ENCODE measurements around the gene FSTL4. TPM values are rescaled to one million over a fixed set of nuclear protein-coding genes. Genes with fewer than 3 reads are reported as not detected.
A peak's percentile ranks its signal among the peaks of the same experiment; 100 is the strongest.

FSTL4 gene
- total RNA-seq, 2 donors from 2014 or later: 0.32 to 0.89 TPM

GRCh38 chr5:133286483-133286882 is 325.9 kb downstream of the FSTL4 start:
- no peaks in the 10 kb centered on the region for H3K36me3 ChIP-seq
- no peak overlapping the region for H3K9ac ChIP-seq (ENCODE audit: low read depth in 2 of 2, low read length in 2 of 2)
- no peak overlapping the region for H3K4me3 ChIP-seq
- no peaks in the 10 kb centered on the region for H3K27me3 ChIP-seq
- H3K9me3 ChIP-seq: no peaks in the 10 kb centered on the region
- H3K27ac ChIP-seq: no peak overlapping the region
- H3K4me1 ChIP-seq: no peaks in the 10 kb centered on the region
- intact Hi-C loops (cut with DNase I): no loop called here
- no peak for DNase-seq
- TF ChIP-seq CTCF (IDR thresholded peaks at IDR 0.05): no peak

- no peak overlapping the region for H3K4me3 ChIP-seq
- H3K27me3 ChIP-seq: no peaks in the 10 kb centered on the region
- no peaks in the 10 kb centered on the region for H3K9me3 ChIP-seq
- intact Hi-C loops (cut with DNase I): no loop called here
- peak; percentile 29 for DNase-seq
- H3K27ac ChIP-seq: no peak overlapping the region
- H3K36me3 ChIP-seq: no peaks in the 10 kb centered on the region
- no peak for TF ChIP-seq CTCF (IDR thresholded peaks at IDR 0.05)
- H3K4me1 ChIP-seq: no peaks in the 10 kb centered on the region
- H3K9ac ChIP-seq (ENCODE audit: low read depth in 2 of 2, low read length in 2 of 2): no peak overlapping the region
These were observed 326.7 kb downstream of the FSTL4 start for GRCh38 chr5:133285583-133286021.

GRCh38 chr5:133284306-133284705 is 328.0 kb downstream of the FSTL4 start:
- Histone ChIP-seq H3K4me3 (no peak overlapping the region), H3K4me1 (no peaks in the 10 kb centered on the region), H3K9ac (ENCODE audit: low read depth in 2 of 2, low read length in 2 of 2) (no peak overlapping the region), H3K27me3 (no peaks in the 10 kb centered on the region), H3K9me3 (no peaks in the 10 kb centered on the region), H3K36me3 (no peaks in the 10 kb centered on the region), H3K27ac (no peak overlapping the region)
- DNase-seq: no peak
- intact Hi-C loops (cut with DNase I): no loop called here
- no peak for TF ChIP-seq CTCF (IDR thresholded peaks at IDR 0.05)

- Histone ChIP-seq H3K27me3 (no peaks in the 10 kb centered on the region), H3K4me1 (no peaks in the 10 kb centered on the region), H3K9me3 (no peaks in the 10 kb centered on the region), H3K36me3 (no peaks in the 10 kb centered on the region), H3K4me3 (no peak overlapping the region), H3K27ac (no peak overlapping the region), H3K9ac (ENCODE audit: low read depth in 2 of 2, low read length in 2 of 2) (no peak overlapping the region)
- intact Hi-C loops (cut with DNase I): no loop called here
- TF ChIP-seq CTCF (IDR thresholded peaks at IDR 0.05): no peak
- no peak for DNase-seq
These were observed 334.0 kb downstream of the FSTL4 start for GRCh38 chr5:133278317-133278716.

- Histone ChIP-seq H3K36me3 (no peaks in the 10 kb centered on the region), H3K4me1 (no peaks in the 10 kb centered on the region), H3K9me3 (no peaks in the 10 kb centered on the region), H3K27me3 (no peaks in the 10 kb centered on the region), H3K4me3 (no peak overlapping the region), H3K27ac (no peak overlapping the region), H3K9ac (ENCODE audit: low read depth in 2 of 2, low read length in 2 of 2) (no peak overlapping the region)
- DNase-seq: no peak
- no peak for TF ChIP-seq CTCF (IDR thresholded peaks at IDR 0.05)
- intact Hi-C loops (cut with DNase I): no loop called here
These were observed 334.6 kb downstream of the FSTL4 start for GRCh38 chr5:133277744-133278143.

GRCh38 chr5:133276171-133276570 is 336.2 kb downstream of the FSTL4 start:
- no peak for TF ChIP-seq CTCF (IDR thresholded peaks at IDR 0.05)
- H3K9me3 ChIP-seq: no peaks in the 10 kb centered on the region
- no peaks in the 10 kb centered on the region for H3K4me1 ChIP-seq
- no peak overlapping the region for H3K9ac ChIP-seq (ENCODE audit: low read depth in 2 of 2, low read length in 2 of 2)
- no peak overlapping the region for H3K4me3 ChIP-seq
- no peaks in the 10 kb centered on the region for H3K36me3 ChIP-seq
- no peak overlapping the region for H3K27ac ChIP-seq
- no peaks in the 10 kb centered on the region for H3K27me3 ChIP-seq
- no peak for DNase-seq
- intact Hi-C loops (cut with DNase I): no loop called here

Data from colonic mucosa (tissue), 4 donors.